ENCODE results near the gene TEX38. TPM values are rescaled to one million over a fixed set of nuclear protein-coding genes. Genes with fewer than 3 reads are reported as not detected.

Gene TEX38
- total and polyA plus RNA-seq, 12 donors, result not detected

DNA sequence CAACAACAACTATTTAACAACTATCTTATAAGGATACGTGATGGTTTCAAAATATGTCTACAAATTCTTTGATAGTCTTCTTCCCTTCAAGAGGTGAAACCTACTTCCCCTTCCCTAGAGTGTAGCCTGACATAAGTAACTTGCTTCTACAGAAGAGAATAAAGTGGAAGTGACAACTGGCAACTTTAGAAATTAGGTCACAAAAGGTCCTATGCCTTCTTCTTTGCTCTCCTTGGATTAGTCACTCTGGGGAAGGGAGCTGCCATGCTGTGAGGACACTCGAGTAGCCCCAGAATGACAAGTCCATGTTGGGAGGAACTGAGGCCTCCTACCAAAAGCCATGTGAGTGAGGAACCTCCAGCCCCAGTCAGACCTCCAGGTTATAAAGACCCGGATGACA, 28.0 kb downstream of the TEX38 start:
- DNase-seq (no peak), ATAC-seq (peak in 1 of 8 donors; percentile 35)
- WGBS, 2 donors, result 63 to 74% methylated on average over 3 of the region's 3 CpGs
- intact Hi-C loops (cut with DNase I), result no loop called here
- TF ChIP-seq, protein P1, sequence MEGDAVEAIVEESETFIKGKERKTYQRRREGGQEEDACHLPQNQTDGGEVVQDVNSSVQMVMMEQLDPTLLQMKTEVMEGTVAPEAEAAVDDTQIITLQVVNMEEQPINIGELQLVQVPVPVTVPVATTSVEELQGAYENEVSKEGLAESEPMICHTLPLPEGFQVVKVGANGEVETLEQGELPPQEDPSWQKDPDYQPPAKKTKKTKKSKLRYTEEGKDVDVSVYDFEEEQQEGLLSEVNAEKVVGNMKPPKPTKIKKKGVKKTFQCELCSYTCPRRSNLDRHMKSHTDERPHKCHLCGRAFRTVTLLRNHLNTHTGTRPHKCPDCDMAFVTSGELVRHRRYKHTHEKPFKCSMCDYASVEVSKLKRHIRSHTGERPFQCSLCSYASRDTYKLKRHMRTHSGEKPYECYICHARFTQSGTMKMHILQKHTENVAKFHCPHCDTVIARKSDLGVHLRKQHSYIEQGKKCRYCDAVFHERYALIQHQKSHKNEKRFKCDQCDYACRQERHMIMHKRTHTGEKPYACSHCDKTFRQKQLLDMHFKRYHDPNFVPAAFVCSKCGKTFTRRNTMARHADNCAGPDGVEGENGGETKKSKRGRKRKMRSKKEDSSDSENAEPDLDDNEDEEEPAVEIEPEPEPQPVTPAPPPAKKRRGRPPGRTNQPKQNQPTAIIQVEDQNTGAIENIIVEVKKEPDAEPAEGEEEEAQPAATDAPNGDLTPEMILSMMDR (IDR thresholded peaks at IDR 0.05), result no peak
- peaks cover 0 to 26% (median 0%) of the 10 kb centered on the region in 9 donors for H3K4me1 ChIP-seq
- H3K4me3 ChIP-seq, result no peak overlapping the region
- H3K36me3 ChIP-seq, result peaks cover 0 to 99% (median 25%) of the 10 kb centered on the region in 9 donors
- H3K27me3 ChIP-seq, result no peaks in the 10 kb centered on the region
- H3K9me3 ChIP-seq, result no peaks in the 10 kb centered on the region
- no peak overlapping the region for H3K27ac ChIP-seq

DNA sequence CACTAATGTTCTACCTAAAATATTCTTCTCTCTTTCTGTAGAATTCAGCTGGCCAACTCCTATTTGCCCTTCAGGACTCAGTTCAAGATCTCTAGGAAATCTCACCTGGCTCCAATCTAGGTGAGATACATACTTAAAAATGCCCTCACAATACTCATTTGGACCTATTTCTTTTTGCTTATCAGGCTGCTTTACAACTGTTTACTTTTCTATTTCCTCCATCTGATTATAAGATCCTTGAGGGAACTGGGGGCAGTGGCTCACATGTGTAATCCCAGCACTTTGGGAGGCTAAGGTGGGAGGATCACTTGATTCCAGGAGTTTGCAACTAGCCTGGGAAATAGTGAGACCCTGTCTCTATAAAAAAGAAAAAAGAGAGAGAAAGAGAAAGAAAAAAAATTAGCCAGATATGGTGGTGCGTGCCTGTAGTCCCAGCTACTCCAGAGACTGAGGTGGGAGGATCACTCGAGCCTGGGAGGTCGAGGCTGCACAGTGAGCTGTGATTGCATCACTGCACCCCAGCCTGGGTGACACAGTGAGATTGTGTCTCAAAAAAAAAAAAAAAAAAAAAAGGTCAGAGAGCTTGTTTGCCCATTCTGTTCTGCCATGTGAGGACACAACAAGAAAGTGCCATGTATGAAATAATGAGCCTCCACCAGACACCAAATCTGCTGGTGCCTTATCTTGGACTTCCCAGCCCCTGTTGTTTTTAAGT, 32.4 kb downstream of the TEX38 start:
- TF ChIP-seq, protein P1 (IDR thresholded peaks at IDR 0.05), result no peak
- WGBS, 2 donors, result 92 to 93% methylated on average over 3 of the region's 3 CpGs
- peaks cover 0 to 99% (median 36%) of the 10 kb centered on the region in 9 donors for H3K36me3 ChIP-seq
- intact Hi-C loops (cut with DNase I), result no loop called here
- peaks cover 0 to 34% (median 0%) of the 10 kb centered on the region in 9 donors for H3K4me1 ChIP-seq
- H3K27me3 ChIP-seq, result no peaks in the 10 kb centered on the region
- ATAC-seq (no peak), DNase-seq (no peak)
- H3K4me3 ChIP-seq, result no peak overlapping the region
- no peak overlapping the region for H3K27ac ChIP-seq
- no peaks in the 10 kb centered on the region for H3K9me3 ChIP-seq

DNA sequence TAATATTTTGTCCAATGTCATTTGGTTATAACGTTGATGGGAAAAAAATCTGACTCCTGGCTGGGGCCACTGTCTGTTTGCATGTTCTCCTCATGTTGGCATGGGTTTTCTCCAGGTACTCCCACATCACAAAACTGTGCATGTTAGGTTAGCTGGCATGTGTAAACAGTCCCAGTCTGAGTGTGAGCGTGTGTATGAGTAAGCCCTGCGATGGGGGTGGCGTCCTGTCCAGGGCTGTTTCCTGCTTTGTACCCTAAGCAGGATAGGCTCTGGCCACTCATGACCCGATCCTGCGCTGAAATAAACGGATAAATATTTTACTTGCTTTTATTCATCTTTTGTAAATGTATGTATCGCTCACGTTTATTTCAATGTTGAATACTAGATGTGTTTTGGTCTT, 33.8 kb downstream of the TEX38 start:
- H3K27me3 ChIP-seq, result no peaks in the 10 kb centered on the region
- TF ChIP-seq, protein P1 (IDR thresholded peaks at IDR 0.05), result no peak
- intact Hi-C loops (cut with DNase I), result no loop called here
- H3K4me1 ChIP-seq, result peaks cover 0 to 26% (median 0%) of the 10 kb centered on the region in 9 donors
- DNase-seq (no peak), ATAC-seq (no peak)
- H3K36me3 ChIP-seq, result peaks cover 0 to 99% (median 36%) of the 10 kb centered on the region in 9 donors
- H3K4me3 ChIP-seq, result no peak overlapping the region
- no peak overlapping the region for H3K27ac ChIP-seq
- no peaks in the 10 kb centered on the region for H3K9me3 ChIP-seq
- 72 to 85% methylated on average over 9 of the region's 9 CpGs for WGBS, 2 donors

DNA sequence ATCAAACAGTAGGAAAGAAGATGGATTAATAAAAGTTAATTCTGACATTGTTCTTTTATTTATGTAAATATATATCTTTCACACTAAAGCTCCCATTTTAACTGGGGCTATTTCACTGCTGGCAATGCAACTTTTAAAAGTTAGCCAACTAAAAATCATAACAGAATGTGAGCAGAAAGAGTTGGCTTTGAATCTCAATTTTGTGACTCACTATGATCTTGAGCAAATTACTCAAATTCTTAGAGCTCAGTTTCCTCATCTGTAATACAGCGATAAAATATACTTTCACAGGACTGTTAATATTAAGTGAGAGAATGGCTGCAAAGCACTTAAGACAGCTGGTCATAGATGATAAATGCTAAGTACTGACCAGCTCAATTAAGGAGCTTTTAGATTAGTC, 36.5 kb downstream of the TEX38 start:
- intact Hi-C loops (cut with DNase I), result no loop called here
- DNase-seq (no peak), ATAC-seq (no peak)
- H3K4me1 ChIP-seq, result peaks cover 0 to 16% (median 0%) of the 10 kb centered on the region in 9 donors
- H3K27ac ChIP-seq, result no peak overlapping the region
- TF ChIP-seq, protein P1 (IDR thresholded peaks at IDR 0.05), result no peak
- H3K27me3 ChIP-seq, result no peaks in the 10 kb centered on the region
- no peaks in the 10 kb centered on the region for H3K9me3 ChIP-seq
- H3K4me3 ChIP-seq, result no peak overlapping the region
- peaks cover 0 to 100% (median 41%) of the 10 kb centered on the region in 9 donors for H3K36me3 ChIP-seq
- WGBS, 2 donors, result 93 to 98% methylated on average over 1 of the region's 1 CpG

All from heart right ventricle (tissue), 16 donors.